Sigmoid colon (tissue), 4 donors: ENCODE data around the gene PRODH2.

Experiments used
- EP300 ChIP-seq, 4 donors: sonication (generic); formaldehyde crosslinking; IDR thresholded peaks; one replicate each; pipeline ENCODE4 v1.6.1; 2017; ENCODE audit warnings: antibody characterized with exemption in 4 of 4
- POLR2A ChIP-seq, 2 donors: fragments of 450-650 bp; IDR thresholded peaks; one replicate each; pipeline ENCODE4 v1.6.1; 2016; ENCODE audit warnings: antibody characterized with exemption in 2 of 2, mild to moderate bottlenecking in 2 of 2, moderate library complexity in 2 of 2
- POLR2AphosphoS5 ChIP-seq, 4 donors: sonication (generic); formaldehyde crosslinking; IDR thresholded peaks; one replicate each; pipeline ENCODE4 v1.6.1; 2017; ENCODE audit warnings: antibody characterized with exemption in 4 of 4
- TF ChIP-seq, protein P1 (sequence below), 4 experiments: fragments of 450-650 bp in 3 of 4; fragments of 200-600 bp in 1 of 4; IDR thresholded peaks; one replicate each; pipeline ENCODE4 v1.5.1; 2016 to 2019; ENCODE audit warnings: antibody characterized with exemption in 4 of 4, mild to moderate bottlenecking in 3 of 4, moderate library complexity in 2 of 4

DNA sequence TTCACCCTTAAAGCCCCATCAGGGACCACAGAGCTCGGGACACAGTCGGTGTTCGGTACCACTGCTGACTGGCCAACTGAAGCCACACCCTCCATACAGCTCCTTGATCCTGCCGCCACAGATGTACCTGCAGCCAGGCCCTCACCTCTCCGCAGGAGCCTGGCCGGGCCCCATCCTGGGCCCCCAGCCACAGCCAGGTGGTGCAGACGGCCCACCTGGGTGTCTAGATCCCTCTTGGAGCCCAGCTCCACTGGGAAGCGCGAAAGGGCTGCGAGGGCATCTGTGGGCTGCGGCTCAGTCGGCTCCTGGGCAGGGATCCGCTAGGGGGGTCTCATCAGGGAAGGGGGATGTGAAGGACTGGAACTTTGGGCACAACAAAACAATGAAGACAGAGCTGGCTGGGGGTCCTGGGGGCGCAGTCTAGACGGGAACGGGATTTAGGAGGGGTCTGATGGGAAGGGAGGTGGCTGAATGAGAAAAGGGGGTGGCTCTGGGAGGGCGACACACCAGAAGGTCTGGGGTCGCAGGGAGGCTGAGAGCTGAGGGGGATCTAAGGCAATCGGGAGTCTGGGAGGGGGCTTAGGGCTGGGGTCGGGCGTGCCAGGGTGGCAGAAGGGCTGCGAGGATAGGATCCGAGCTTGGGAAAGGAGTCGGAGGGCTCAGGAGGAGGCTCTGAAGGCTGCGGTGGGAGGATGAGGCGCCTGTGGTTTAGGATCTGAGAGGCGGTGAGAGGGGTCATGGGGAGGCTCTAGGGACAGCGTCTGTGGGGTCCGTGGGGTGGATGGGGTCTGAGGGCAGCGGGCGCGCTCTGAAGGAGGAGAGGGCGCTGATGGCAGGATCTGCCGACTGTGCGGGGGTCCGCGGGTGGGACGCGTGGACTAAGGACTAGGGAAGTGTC lies 15.8 kb downstream of the PRODH2 start:
- TF ChIP-seq, protein P1, sequence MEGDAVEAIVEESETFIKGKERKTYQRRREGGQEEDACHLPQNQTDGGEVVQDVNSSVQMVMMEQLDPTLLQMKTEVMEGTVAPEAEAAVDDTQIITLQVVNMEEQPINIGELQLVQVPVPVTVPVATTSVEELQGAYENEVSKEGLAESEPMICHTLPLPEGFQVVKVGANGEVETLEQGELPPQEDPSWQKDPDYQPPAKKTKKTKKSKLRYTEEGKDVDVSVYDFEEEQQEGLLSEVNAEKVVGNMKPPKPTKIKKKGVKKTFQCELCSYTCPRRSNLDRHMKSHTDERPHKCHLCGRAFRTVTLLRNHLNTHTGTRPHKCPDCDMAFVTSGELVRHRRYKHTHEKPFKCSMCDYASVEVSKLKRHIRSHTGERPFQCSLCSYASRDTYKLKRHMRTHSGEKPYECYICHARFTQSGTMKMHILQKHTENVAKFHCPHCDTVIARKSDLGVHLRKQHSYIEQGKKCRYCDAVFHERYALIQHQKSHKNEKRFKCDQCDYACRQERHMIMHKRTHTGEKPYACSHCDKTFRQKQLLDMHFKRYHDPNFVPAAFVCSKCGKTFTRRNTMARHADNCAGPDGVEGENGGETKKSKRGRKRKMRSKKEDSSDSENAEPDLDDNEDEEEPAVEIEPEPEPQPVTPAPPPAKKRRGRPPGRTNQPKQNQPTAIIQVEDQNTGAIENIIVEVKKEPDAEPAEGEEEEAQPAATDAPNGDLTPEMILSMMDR (IDR thresholded peaks at IDR 0.05), result no peak
- TF ChIP-seq POLR2A (IDR thresholded peaks at IDR 0.05), result no peak
- no peak for TF ChIP-seq POLR2AphosphoS5 (IDR thresholded peaks at IDR 0.05)
- TF ChIP-seq EP300 (IDR thresholded peaks at IDR 0.05), result no peak
